Activated CD8-positive, alpha-beta memory T cell treated with anti-CD3 and anti-CD28 coated beads for 4 hours (primary cell): Measurements from ENCODE around the gene NOM1.

ENCODE experiments used
- DNase-seq, 2 donors: peaks; one replicate each; pipeline ENCODE4 v3.0.0-alpha.2; 2020; ENCODE audit warnings: low read depth in 2 of 2

NOM1 gene

DNA sequence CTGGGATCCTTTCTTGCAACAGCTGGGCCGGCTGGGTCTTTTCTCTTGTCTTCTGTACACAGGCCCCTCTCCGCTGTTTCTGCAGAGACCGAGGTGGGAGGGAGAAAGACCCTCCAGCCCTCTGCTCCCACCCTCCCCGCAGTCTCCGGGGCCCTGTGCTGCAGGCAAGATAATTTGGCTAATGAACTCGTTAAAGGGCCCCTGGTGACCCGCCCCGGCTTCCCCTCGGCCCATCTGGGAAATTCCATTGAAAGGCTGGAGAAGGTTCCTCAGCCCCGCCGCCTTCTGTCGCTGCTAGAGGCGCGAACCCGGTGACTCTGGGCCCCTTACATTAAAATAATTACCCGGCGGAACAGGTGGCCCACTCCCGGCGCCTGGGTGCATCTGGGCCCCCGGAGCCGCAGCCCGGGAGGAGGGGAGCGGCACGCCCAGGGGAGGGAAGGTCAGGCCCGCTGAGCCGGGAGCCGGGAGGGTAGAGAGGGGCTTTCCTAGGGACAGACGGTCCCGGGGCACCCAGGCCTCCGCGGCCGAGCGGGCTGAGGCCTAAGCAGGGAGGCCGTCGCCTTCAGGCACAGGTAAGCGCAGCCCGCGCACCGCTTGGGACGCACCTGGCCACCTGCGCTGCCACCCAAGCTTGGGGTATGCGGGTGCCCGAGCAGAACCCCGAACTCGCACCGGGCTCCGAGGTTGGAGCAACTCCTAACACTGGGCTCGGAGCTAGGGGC is 68.3 kb downstream of the NOM1 start:
- DNase-seq: no peak

DNA sequence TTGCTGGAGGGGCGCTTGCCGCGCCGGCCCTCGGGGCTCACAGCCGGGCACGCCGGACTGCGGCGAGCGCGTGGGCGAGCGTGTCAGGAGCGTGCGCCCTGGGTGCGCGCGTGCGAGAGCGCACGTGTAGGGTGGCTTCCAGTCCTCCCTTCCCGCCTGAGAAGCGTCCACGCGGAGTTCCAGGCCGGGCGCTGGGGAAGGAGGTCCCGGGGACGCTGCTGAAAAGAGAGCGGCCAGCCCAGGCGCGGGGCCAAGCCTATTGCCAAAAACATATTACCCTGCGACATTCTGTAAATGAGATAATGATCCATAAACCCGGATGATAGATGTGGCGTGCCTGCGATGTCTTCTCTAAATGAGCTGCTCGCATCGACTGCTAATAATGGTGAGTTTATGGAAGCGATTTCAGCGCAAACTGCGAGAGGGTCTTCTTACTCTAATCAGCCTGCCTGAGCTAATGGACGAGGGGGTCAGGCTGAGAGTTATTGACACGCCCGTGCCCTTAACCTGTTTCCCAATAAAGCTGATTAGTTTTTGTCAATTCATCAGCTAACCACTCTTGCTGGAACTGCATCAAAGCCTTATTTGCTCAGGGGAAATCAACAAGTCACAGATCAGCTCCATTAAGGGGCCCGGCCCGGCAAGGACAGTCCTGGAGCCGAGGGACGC is 69.0 kb downstream of the NOM1 start:
- DNase-seq: no peak

DNA sequence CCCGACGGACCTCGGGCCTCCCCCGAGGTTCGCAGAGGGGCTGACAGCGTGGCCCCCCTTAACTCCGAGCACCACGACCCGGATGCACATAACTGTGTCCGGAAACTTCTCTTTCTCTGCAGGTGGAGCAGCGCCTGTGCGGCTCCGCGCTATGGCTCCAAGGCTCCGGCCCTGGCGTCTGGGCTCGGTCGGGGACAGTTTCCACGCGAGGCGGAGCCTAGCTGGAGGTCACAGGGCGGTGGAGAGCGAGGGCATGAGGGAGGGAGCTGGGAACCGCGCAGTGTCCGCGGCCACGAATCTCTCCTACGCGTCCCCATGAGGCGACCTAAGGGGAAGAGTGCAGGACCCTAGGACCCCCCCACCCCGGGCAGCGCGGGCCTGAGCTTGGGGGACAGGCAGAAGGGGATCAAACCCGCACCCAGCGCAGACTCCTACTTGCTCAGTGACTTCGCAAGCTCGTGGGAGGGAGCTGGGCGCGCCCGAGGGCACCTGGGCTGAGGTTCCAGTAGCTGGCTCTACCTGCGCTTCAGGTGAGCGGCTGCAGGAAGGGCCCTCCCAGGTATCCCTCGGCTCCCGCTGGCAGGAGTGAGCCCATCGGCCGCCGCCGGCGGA is 69.6 kb downstream of the NOM1 start:
- DNase-seq: no peak

DNA sequence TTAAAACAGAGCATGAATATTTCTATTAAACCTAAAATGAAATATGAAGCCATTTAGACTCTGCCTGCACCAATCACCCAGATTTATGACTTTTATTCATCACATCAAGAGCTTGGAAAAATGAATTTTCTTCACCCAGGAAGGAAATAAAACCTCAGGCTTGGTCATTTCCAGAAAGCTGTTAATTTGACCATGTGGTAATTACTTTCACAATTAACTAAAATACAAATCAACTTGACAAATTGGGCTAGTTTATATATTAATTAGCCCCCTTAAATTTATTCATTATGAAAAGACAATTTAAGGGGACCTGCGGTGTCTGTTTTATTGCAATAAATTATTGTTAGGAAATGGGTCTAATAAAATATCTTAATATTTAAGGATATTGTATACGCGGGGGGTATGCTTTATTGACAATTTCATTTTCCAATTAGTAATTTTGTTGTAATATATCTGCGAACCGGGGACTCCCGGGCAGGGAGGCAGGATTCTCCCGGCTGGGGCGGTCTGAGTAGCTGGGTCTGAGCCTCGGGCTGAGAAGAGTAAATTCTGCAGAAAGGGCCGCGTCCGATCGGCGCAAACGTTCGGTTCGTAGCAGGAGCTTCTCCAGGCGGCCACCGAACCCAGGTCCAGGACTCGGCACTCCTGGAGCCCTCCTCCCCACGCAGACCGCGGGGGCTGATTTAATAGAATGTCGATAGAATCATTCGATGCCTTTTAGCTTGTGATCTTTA is 70.4 kb downstream of the NOM1 start:
- DNase-seq: no peak

DNA sequence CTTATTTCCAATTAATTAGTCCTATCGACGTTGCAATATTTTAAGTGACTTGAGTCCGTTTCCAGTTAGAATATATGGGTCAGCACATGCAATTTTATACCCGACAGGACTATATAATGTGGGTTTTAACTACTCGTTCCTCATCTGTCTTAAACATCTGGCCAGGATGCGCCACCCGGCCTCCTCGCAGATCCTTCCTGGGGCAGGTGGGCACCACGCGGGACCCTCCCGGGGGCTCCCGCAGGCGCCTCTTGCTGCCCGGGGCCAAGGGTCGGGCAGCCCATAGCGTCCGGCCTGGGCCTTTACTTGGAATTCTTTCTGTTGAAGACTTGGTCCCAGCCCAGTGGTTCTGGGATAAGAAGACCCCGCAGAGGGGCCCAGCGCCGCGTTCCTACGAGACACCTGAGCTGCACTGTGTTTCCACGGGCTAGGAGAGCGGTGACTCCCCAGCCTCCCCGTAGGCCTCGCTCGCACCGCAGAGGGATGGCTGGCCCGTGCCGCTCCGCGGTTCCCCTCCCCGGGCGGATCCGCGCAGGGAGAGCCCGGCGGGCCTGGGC is 71.1 kb downstream of the NOM1 start:
- DNase-seq: no peak

DNA sequence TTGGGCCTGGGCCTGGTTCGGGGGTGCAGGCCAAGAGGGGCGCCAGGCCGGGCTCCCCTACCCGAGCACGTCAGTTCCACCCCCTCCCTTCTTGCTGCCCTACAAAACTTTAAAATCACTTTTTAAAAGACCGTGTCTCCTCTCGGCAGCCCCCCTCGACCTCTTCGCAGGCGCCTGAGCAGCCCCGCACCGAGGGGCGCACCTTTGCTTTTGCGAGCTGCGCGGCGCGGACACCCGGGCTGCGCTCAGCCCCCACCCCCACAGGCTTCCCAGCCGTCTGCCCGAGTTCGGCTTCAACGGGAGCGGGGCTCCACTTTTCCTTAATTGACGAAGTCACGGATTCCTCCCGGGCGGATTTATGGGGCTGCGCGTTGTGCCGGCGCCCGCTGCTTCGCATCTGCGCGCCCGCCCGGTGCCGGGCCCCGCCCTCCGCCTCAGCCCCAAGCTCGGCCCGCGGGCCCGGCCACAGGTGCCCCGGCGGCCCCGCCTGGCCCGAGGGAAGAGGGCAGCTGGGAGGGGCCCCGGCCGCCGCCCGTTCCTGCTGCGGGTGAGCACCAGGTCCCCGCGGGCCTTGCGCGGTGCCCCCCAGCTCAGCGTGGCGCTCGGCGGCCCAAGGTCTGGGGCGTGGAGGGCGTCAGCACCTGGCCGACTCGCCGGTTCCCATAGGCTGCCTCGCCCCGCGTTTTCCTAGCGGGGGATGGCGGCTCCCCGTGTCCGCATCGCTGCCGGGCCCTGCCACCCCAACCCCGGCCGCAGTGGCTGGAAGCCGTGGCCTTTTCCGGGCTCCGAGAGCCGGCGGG is 71.8 kb downstream of the NOM1 start:
- no peak for DNase-seq

DNA sequence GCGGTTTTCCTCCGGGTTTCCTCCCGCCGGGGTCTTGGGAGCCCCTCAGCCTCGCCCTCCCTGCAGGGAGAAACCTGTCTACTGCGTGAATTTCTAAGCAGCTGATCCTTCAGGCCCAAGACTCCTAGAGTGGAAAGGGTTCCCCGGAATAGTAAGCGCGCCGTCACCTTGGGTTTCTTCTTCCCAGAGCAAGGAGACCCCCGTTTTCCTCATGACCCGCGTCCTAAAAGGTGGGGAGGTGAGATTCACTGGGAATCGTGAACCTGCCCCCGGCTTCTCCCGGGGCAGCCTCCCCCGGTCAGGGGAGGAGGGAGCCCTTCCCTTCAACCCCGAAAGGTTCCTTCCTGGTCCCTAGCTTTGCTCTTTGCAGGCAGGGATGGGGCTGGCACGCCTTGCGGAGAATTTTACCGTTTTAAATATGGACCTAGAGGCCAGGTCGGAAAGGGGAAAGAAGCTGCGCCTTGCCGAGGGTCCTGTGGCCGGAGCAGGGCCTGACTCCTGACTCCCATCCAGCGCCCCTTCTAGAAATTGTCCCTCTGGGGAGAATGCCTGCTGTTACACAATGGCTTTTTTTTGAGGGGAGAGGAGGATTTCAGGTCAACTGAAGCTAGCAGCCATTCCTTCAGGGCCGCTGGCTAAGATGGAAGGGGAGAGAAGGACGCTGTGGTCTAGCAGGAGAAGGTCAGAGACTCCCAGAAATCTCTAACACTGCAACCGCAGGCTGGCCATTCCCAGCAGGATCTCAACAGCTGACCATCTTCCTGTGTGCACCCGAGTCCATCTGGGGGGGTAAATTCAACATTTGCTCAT is 72.6 kb downstream of the NOM1 start:
- no peak for DNase-seq
